SK-N-MC (cell line): ENCODE data around the gene ASPSCR1.

Experiments used
- DNase-seq: peaks from one replicate; pipeline ENCODE4 v3.0.0-alpha.2; 2011; ENCODE audit warnings: low read depth, low spot score
- H3K27ac ChIP-seq: fragments of 200-600 bp; sonication (generic); 2 replicates; pipeline ENCODE4 v1.5.1; 2016; ENCODE audit warnings: mixed run types
- H3K36me3 ChIP-seq: fragments of 200-600 bp; sonication (generic); 2 replicates; pipeline ENCODE4 v1.6.1; 2017; ENCODE audit warnings: antibody characterized with exemption, low read length, mixed read lengths; ENCODE audit not compliant: insufficient read depth
- H3K4me3 ChIP-seq: fragments of 200-600 bp; sonication (generic); 2 replicates; pipeline ENCODE4 v1.5.1; 2016
- H3K9ac ChIP-seq: fragments of 200-600 bp; sonication (generic); 2 replicates; pipeline ENCODE4 v1.8.0; 2017; ENCODE audit warnings: mixed run types, mixed read lengths; ENCODE audit not compliant: insufficient read length
- H3K9me3 ChIP-seq: fragments of 200-600 bp; sonication (generic); 2 replicates; pipeline ENCODE4 v1.6.1; 2017; ENCODE audit warnings: low read depth, mild to moderate bottlenecking, antibody characterized with exemption, low read length, moderate library complexity, mixed read lengths
- EZH2 ChIP-seq: fragments of 200-600 bp; sonication (generic); IDR thresholded peaks from one replicate; pipeline ENCODE4 v1.6.1; 2017; ENCODE audit warnings: antibody characterized with exemption
- FOXP2 ChIP-seq: optimal IDR thresholded peaks from 2 replicates; pipeline ENCODE3; 2011; ENCODE audit warnings: mild to moderate bottlenecking, moderate library complexity; ENCODE audit not compliant: insufficient read depth; ENCODE audit errors: extremely low read length, control extremely low read depth
- POLR2AphosphoS5 ChIP-seq: IDR thresholded peaks from 2 replicates; pipeline ENCODE4 v1.6.1; 2012; ENCODE audit warnings: mild to moderate bottlenecking, low read depth, low read length, borderline replicate concordance

Gene ASPSCR1

GRCh38 chr17:82058855-82059249, 81.4 kb downstream of the ASPSCR1 start:
- Histone ChIP-seq H3K36me3 (peaks cover 57% of the 10 kb centered on the region; the same call in 1 of the 2 replicates), H3K9ac (no peak overlapping the region), H3K27ac (no peak overlapping the region), H3K4me3 (no peak overlapping the region), H3K9me3 (no peaks in the 10 kb centered on the region)
- TF ChIP-seq FOXP2 (no peak), POLR2AphosphoS5 (no peak), EZH2 (no peak)
- no peak for DNase-seq

GRCh38 chr17:82059272-82060000, 82.0 kb downstream of the ASPSCR1 start:
- Histone ChIP-seq H3K9ac (no peak overlapping the region), H3K27ac (no peak overlapping the region), H3K4me3 (no peak overlapping the region), H3K36me3 (peaks cover 57% of the 10 kb centered on the region; the same call in 1 of the 2 replicates), H3K9me3 (no peaks in the 10 kb centered on the region)
- TF ChIP-seq FOXP2 (no peak), POLR2AphosphoS5 (no peak), EZH2 (no peak)
- no peak for DNase-seq

- Histone ChIP-seq H3K4me3 (no peak overlapping the region), H3K36me3 (peaks cover 52% of the 10 kb centered on the region; the same call in 1 of the 2 replicates), H3K9ac (no peak overlapping the region)
Observed at GRCh38 chr17:82060001-82060380, 82.6 kb downstream of the ASPSCR1 start.

GRCh38 chr17:82060614-82061013, 83.2 kb downstream of the ASPSCR1 start:
- Histone ChIP-seq H3K36me3 (peaks cover 48% of the 10 kb centered on the region; the same call in 1 of the 2 replicates), H3K9ac (no peak overlapping the region), H3K9me3 (no peaks in the 10 kb centered on the region), H3K27ac (no peak overlapping the region), H3K4me3 (no peak overlapping the region)
- TF ChIP-seq POLR2AphosphoS5 (no peak), EZH2 (no peak), FOXP2 (no peak)
- no peak for DNase-seq

More at GRCh38 chr17:82060001-82060380, 82.6 kb downstream of the ASPSCR1 start:
- H3K9me3 ChIP-seq: no peaks in the 10 kb centered on the region
- no peak for DNase-seq
- TF ChIP-seq POLR2AphosphoS5: no peak
- no peak for TF ChIP-seq EZH2
- no peak for TF ChIP-seq FOXP2
- H3K27ac ChIP-seq: no peak overlapping the region

- peaks cover 41% of the 10 kb centered on the region; the same call in 1 of the 2 replicates for H3K36me3 ChIP-seq
- TF ChIP-seq EZH2 (no peak), POLR2AphosphoS5 (no peak), FOXP2 (no peak)
- no peak overlapping the region for H3K4me3 ChIP-seq
- no peak overlapping the region for H3K9ac ChIP-seq
- H3K27ac ChIP-seq: no peak overlapping the region
- H3K9me3 ChIP-seq: no peaks in the 10 kb centered on the region
- no peak for DNase-seq
Observed at GRCh38 chr17:82061047-82061925, 83.9 kb downstream of the ASPSCR1 start.

- H3K4me3 ChIP-seq: no peak overlapping the region
- TF ChIP-seq POLR2AphosphoS5 (no peak), FOXP2 (no peak), EZH2 (no peak)
- H3K9ac ChIP-seq: no peak overlapping the region
- H3K9me3 ChIP-seq: no peaks in the 10 kb centered on the region
- peaks cover 32% of the 10 kb centered on the region; the same call in 1 of the 2 replicates for H3K36me3 ChIP-seq
- H3K27ac ChIP-seq: no peak overlapping the region
- no peak for DNase-seq
Observed at GRCh38 chr17:82062076-82062983, 84.9 kb downstream of the ASPSCR1 start.

- TF ChIP-seq POLR2AphosphoS5: no peak
- no peak for TF ChIP-seq EZH2
- TF ChIP-seq FOXP2: no peak
- Histone ChIP-seq H3K4me3 (no peak overlapping the region), H3K9ac (no peak overlapping the region), H3K9me3 (no peaks in the 10 kb centered on the region), H3K27ac (no peak overlapping the region), H3K36me3 (peaks cover 28% of the 10 kb centered on the region; the same call in 1 of the 2 replicates)
- no peak for DNase-seq
Observed at GRCh38 chr17:82062984-82063368, 85.5 kb downstream of the ASPSCR1 start.
